BLaER1 (cell line): ENCODE measurements around the gene HS3ST1.
A peak's percentile ranks its signal among the peaks of the same experiment; 100 is the strongest.

ENCODE experiments used
- H3K27ac ChIP-seq: shearing (Covaris generic); formaldehyde crosslinking; 2 replicates; pipeline ENCODE4 v1.8.1; 2022
- H3K27me3 ChIP-seq: shearing (Covaris generic); formaldehyde crosslinking; 2 replicates; pipeline ENCODE4 v1.8.1; 2022
- H3K36me3 ChIP-seq: shearing (Covaris generic); formaldehyde crosslinking; 2 replicates; pipeline ENCODE4 v1.8.1; 2022
- H3K4me1 ChIP-seq: shearing (Covaris generic); formaldehyde crosslinking; 2 replicates; pipeline ENCODE4 v1.8.1; 2022
- H3K4me2 ChIP-seq: shearing (Covaris generic); formaldehyde crosslinking; 2 replicates; pipeline ENCODE4 v1.8.1; 2022
- H3K4me3 ChIP-seq: shearing (Covaris generic); formaldehyde crosslinking; 2 replicates; pipeline ENCODE4 v1.8.1; 2022
- H3K9ac ChIP-seq: shearing (Covaris generic); formaldehyde crosslinking; 2 replicates; pipeline ENCODE4 v1.8.1; 2022
- H3K9me3 ChIP-seq: shearing (Covaris generic); formaldehyde crosslinking; 2 replicates; pipeline ENCODE4 v1.8.1; 2022
- H4K20me1 ChIP-seq: shearing (Covaris generic); formaldehyde crosslinking; 2 replicates; pipeline ENCODE4 v1.8.1; 2022
- Cebpa-rat ChIP-seq: shearing (Covaris generic); IDR thresholded peaks from 2 replicates; pipeline ENCODE4 v1.8.1; 2022

The HS3ST1 gene

GRCh38 chr4:11463707-11464106, 35.0 kb upstream of the HS3ST1 start:
- no peak overlapping the region for H3K27ac ChIP-seq
- no peaks in the 10 kb centered on the region for H3K4me1 ChIP-seq
- no peak overlapping the region for H3K4me3 ChIP-seq
- no peak overlapping the region for H3K4me2 ChIP-seq
- TF ChIP-seq Cebpa-rat, result no peak
- H3K9ac ChIP-seq, result no peak overlapping the region
- H4K20me1 ChIP-seq, result no peaks in the 10 kb centered on the region
- H3K27me3 ChIP-seq, result no peaks in the 10 kb centered on the region
- peaks cover 10% of the 10 kb centered on the region for H3K9me3 ChIP-seq
- no peaks in the 10 kb centered on the region for H3K36me3 ChIP-seq

- TF ChIP-seq Cebpa-rat, result no peak
- no peak overlapping the region for H3K9ac ChIP-seq
- H3K4me3 ChIP-seq, result no peak overlapping the region
- no peaks in the 10 kb centered on the region for H3K4me1 ChIP-seq
- H3K4me2 ChIP-seq, result no peak overlapping the region
- H3K9me3 ChIP-seq, result peaks cover 10% of the 10 kb centered on the region
- H3K27me3 ChIP-seq, result no peaks in the 10 kb centered on the region
- H3K27ac ChIP-seq, result no peak overlapping the region
- no peaks in the 10 kb centered on the region for H4K20me1 ChIP-seq
- no peaks in the 10 kb centered on the region for H3K36me3 ChIP-seq
These were observed 27.7 kb upstream of the HS3ST1 start for GRCh38 chr4:11456401-11456800.

DNA sequence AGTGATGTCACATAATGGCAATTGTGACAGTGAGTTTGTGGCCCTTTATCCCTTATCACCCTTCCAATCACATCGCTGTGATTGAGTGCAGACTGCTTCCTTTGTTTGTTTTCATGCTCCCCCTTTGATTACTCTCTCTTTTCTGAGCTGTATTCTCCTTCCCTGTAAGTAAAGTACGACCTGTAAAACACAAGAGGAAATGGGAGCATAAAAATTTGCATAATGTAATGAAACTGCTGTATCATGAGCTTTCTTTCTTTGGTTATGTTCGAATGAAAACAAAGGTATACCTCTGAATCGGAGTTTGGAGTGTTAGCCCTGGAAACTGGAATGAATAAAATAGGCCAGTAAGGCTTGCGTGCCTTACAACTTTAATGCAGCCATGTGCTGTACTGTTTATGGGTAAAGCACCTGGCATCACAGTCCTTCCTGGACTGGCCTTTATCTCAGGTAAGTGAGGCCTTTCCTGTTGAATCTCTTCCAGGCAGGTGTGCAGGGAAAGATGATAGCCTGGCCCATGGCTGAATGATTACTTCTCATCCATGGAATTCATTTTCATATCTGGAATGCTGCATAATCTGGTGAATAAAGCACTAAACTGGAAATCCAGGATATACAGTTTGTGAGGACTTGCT, 26.6 kb upstream of the HS3ST1 start:
- Histone ChIP-seq H3K9me3 (peaks cover 10% of the 10 kb centered on the region), H3K36me3 (no peaks in the 10 kb centered on the region), H3K9ac (no peak overlapping the region), H3K4me3 (no peak overlapping the region), H4K20me1 (no peaks in the 10 kb centered on the region), H3K4me2 (no peak overlapping the region), H3K27ac (no peak overlapping the region), H3K4me1 (no peaks in the 10 kb centered on the region), H3K27me3 (no peaks in the 10 kb centered on the region)
- no peak for TF ChIP-seq Cebpa-rat

DNA sequence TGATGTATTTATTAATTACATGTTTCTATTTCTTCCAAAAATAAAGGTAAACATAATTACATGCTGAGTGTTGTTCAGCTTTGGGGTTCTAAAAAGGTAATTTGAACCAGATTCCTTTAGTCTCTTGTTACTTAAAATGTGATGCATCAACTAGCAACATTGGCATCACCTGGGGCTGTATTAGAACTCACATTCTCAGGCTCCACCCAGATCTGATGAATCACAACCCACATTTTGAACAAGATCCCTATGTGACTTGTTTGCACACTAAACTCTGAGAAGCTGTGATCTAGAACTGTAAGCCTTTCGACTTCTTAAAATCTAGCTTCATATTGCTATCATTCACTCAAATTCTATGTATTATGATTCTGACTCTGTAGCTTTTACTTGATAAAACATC, 23.0 kb upstream of the HS3ST1 start:
- Histone ChIP-seq H3K9me3 (no peaks in the 10 kb centered on the region), H3K4me3 (no peak overlapping the region), H3K27ac (no peak overlapping the region), H3K9ac (no peak overlapping the region), H3K27me3 (no peaks in the 10 kb centered on the region), H3K4me2 (no peak overlapping the region), H4K20me1 (no peaks in the 10 kb centered on the region), H3K4me1 (no peaks in the 10 kb centered on the region), H3K36me3 (no peaks in the 10 kb centered on the region)
- no peak for TF ChIP-seq Cebpa-rat

GRCh38 chr4:11446155-11446811, 17.6 kb upstream of the HS3ST1 start:
- Histone ChIP-seq H3K27ac (no peak overlapping the region), H4K20me1 (no peaks in the 10 kb centered on the region), H3K9me3 (no peaks in the 10 kb centered on the region), H3K9ac (no peak overlapping the region), H3K4me1 (no peaks in the 10 kb centered on the region), H3K36me3 (no peaks in the 10 kb centered on the region), H3K4me2 (no peak overlapping the region), H3K4me3 (no peak overlapping the region), H3K27me3 (no peaks in the 10 kb centered on the region)
- TF ChIP-seq Cebpa-rat, result no peak

DNA sequence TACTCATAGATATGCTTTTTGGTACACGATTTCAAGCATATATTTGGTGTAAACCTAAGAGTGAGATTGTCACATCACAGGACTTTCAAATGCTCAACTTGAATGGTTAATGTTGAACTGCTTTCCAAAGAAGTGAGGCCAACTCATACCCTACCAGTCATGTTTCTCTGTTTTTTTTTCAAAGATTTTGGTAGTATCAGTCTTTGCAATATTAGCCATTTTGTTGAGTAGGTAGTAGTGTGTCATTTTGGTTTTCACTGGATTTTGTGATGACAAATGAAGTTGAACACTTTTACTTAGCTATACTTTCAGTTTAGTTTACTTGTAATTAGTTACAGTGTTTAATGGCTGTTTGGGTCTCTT, 12.5 kb upstream of the HS3ST1 start:
- Histone ChIP-seq H3K27me3 (no peaks in the 10 kb centered on the region), H3K9ac (no peak overlapping the region), H3K4me3 (no peak overlapping the region), H3K36me3 (no peaks in the 10 kb centered on the region), H3K4me1 (peaks cover 13% of the 10 kb centered on the region), H4K20me1 (no peaks in the 10 kb centered on the region), H3K4me2 (no peak overlapping the region), H3K27ac (no peak overlapping the region), H3K9me3 (no peaks in the 10 kb centered on the region)
- TF ChIP-seq Cebpa-rat, result no peak

DNA sequence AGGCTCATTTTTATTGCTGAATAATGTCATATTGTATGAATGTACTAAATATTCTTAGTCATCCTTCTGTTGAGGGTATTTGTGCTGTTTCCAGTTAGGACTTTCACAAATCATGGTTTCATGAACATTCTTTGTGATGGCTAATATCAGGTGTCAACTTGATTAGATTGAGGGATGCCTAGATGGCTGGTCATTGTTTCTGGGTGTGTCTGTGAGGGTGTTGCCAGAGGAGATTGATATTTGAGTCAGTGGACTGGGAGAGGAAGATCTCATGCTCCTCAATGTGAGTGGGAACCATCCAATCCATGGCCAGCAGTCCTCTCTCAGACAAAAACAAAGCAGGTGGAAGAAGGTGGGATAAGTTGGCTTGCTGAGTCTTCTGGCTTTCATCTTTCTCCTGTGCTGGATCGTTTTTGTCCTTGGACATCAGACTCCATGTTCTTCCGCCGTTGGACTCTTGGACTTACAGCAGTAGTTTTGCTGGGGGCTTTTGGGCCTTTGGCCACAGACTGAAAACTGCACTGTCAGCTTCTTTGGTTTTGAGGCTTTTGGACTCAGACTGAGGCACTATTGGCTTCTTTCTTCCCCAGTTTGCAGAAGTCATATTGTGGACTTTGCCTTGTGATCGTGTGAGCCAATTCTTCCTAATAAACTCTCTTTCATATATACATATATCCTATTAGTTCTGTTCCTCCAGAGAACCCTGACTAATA, 11.9 kb upstream of the HS3ST1 start:
- Histone ChIP-seq H3K4me1 (peaks cover 19% of the 10 kb centered on the region), H4K20me1 (no peaks in the 10 kb centered on the region), H3K9me3 (no peaks in the 10 kb centered on the region), H3K4me2 (no peak overlapping the region), H3K36me3 (no peaks in the 10 kb centered on the region), H3K27ac (no peak overlapping the region), H3K4me3 (no peak overlapping the region), H3K9ac (no peak overlapping the region), H3K27me3 (no peaks in the 10 kb centered on the region)
- TF ChIP-seq Cebpa-rat, result no peak

DNA sequence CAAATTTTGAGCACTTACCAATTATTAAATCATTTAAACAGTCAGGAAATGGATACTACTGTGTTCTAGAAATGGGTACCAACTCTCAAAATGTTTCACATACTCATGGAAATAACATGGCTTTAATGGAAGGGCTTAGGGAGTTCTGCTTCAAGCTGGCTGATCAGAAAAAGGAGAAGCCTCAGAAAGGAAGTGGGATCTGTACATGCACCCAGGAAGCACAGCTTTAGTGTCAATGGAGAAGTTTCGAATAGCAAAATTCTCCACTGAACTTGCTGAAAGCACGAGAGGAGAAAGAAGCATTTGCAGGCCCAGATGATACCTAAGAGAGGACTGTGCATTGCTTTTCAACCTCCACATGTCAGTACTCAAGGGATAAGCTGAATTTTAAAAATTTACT, 11.1 kb upstream of the HS3ST1 start:
- TF ChIP-seq Cebpa-rat, result no peak
- Histone ChIP-seq H4K20me1 (no peaks in the 10 kb centered on the region), H3K4me2 (peak overlapping the region; percentile 35; the same call in 1 of the 2 replicates), H3K9ac (no peak overlapping the region), H3K4me3 (no peak overlapping the region), H3K4me1 (peaks cover 20% of the 10 kb centered on the region), H3K27ac (no peak overlapping the region), H3K9me3 (no peaks in the 10 kb centered on the region), H3K27me3 (no peaks in the 10 kb centered on the region), H3K36me3 (no peaks in the 10 kb centered on the region)

DNA sequence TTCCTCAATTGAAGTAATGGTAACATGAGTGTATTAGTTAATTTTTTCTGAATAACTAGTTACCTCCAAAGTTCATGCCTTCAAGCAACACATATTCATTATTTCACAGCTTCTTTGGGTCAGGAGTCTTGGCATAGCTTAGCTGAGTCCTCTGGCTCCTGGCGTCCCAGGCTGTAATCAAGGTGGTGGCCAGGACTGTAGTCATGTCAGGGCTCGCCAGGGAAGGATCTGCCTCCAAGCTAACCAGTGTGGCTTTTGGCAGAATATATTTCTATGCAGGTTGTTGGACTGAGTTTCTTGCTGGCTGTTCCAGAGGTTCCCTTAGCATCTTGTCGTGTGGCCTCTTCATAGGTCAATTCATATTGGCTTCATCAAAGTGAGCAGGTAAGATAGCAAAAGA, 10.0 kb upstream of the HS3ST1 start:
- no peaks in the 10 kb centered on the region for H3K27me3 ChIP-seq
- H3K27ac ChIP-seq, result no peak overlapping the region
- H3K4me3 ChIP-seq, result no peak overlapping the region
- TF ChIP-seq Cebpa-rat, result no peak
- no peak overlapping the region for H3K4me2 ChIP-seq
- no peaks in the 10 kb centered on the region for H3K36me3 ChIP-seq
- H3K9me3 ChIP-seq, result no peaks in the 10 kb centered on the region
- peaks cover 20% of the 10 kb centered on the region for H3K4me1 ChIP-seq
- no peak overlapping the region for H3K9ac ChIP-seq
- no peaks in the 10 kb centered on the region for H4K20me1 ChIP-seq

DNA sequence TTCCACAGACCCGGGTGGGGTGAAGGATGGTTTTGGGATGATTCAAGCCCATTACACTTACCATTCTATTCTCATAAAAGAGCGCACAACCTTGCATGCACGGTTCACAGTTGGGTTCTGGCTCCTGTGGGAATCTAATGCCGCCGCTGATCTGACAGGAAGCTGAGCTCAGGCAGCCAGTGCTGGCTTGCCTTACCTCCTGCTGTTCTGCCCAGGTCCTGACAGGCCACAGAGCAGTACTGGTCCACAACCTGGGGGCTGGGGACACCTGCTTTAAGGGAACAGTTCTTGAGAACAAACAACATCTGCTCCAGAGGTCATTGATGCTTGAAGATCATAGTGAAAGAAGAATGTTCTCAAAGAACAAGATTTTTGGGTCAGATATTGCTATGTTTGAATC, 8.0 kb upstream of the HS3ST1 start:
- Histone ChIP-seq H3K4me2 (peak overlapping the region; percentile 65), H3K9ac (no peak overlapping the region), H3K36me3 (no peaks in the 10 kb centered on the region), H3K4me3 (no peak overlapping the region), H3K27ac (no peak overlapping the region), H4K20me1 (no peaks in the 10 kb centered on the region), H3K4me1 (peaks cover 20% of the 10 kb centered on the region), H3K27me3 (no peaks in the 10 kb centered on the region), H3K9me3 (no peaks in the 10 kb centered on the region)
- no peak for TF ChIP-seq Cebpa-rat
